ENCODE data around the gene FBXL20. TPM values are rescaled to one million over a fixed set of nuclear protein-coding genes. Genes with fewer than 3 reads are reported as not detected.

FBXL20 gene
- total and polyA plus RNA-seq, 10 of the 15 experiments (the other 5 are each of a cell fraction or from before 2014, with no cell fraction given) = 1.2 to 8.3 (median 4.4) TPM

GRCh38 chr17:39219647-39220154 is 181.7 kb downstream of the FBXL20 start:
- POLR2A ChIA-PET = no interaction called here
- FAIRE-seq (no peak), ATAC-seq (no peak), DNase-seq (ENCODE audit: low read depth, low spot score) (no peak)
- SMC1A ChIA-PET (ENCODE audit: uncharacterized antibody, unreplicated experiment) = interaction anchor here (1.6 kb wide), 1 partner anchor 12 kb away, joined by 5 read pairs; no protein-coding TSS in a partner anchor
- H3K4me2 ChIP-seq (ENCODE audit: control insufficient read depth, insufficient read depth) = no peak overlapping the region
- no peak overlapping the region for H2AFZ ChIP-seq (ENCODE audit: control insufficient read depth, low read depth, low read length)
- H3K4me3 ChIP-seq = no peak overlapping the region
- RAD21 ChIA-PET (ENCODE audit: unreplicated experiment) = interaction anchor here (1.2 kb wide), 1 partner anchor 25 kb away, joined by 3 read pairs; no protein-coding TSS in a partner anchor
- peaks cover 1 to 6% of the 10 kb centered on the region in 2 experiments; a peak in 3 of 4 replicates for H3K27me3 ChIP-seq (replicated peaks in 1 of 2; ENCODE audit: control insufficient read depth in 2 of 2, insufficient read depth in 2 of 2, low read length in 1 of 2)
- no peak overlapping the region for H3K9ac ChIP-seq (ENCODE audit: control insufficient read depth, insufficient read depth, low read length)
- no peaks in the 10 kb centered on the region for H3K36me3 ChIP-seq (ENCODE audit: control insufficient read depth in 2 of 2, insufficient read depth in 2 of 2, low read length in 1 of 2)
- intact Hi-C loops (cut with micrococcal nuclease; ENCODE audit: unreplicated experiment) (no loop called here), in situ Hi-C loops (cut with MboI) (no loop called here)
- H3K9me3 ChIP-seq (replicated peaks; ENCODE audit: control insufficient read depth, insufficient read depth, low read length) = no peaks in the 10 kb centered on the region
- H4K20me1 ChIP-seq (ENCODE audit: control insufficient read depth, insufficient read depth) = no peaks in the 10 kb centered on the region
- H3K27ac ChIP-seq (ENCODE audit: control insufficient read depth, insufficient read depth) = no peak overlapping the region
- CTCF ChIA-PET = interaction anchor here (0.7 to 1.4 kb wide), 3 partner anchors 13 to 23 kb away, joined by 3 to 7 read pairs (median 4); no protein-coding TSS in a partner anchor
- no TSS peak for BruUV-seq (replicated peaks)
- no peaks in the 10 kb centered on the region for H3K4me1 ChIP-seq (ENCODE audit: control insufficient read depth, insufficient read depth, low read length)
- no peaks in the 10 kb centered on the region for H3K79me2 ChIP-seq (ENCODE audit: control insufficient read depth, insufficient read depth, low read length)
- WGBS (ENCODE audit: insufficient coverage, insufficient replicate concordance, low lambda C conversion rate, missing lambda C conversion rate) = 25% methylated on average over 8 of the region's 8 CpGs
- TF ChIP-seq ZNF274 (IDR thresholded peaks at IDR 0.05; ENCODE audit: insufficient read depth, insufficient read length) (no peak), TCF7 (IDR thresholded peaks at IDR 0.05; ENCODE audit: borderline replicate concordance) (no peak), USF2 (IDR thresholded peaks at IDR 0.05; ENCODE audit: borderline replicate concordance, low read depth, low read length) (no peak), CBX3 (IDR thresholded peaks at IDR 0.05; ENCODE audit: borderline replicate concordance, low read depth) (no peak), USF1 (IDR thresholded peaks at IDR 0.05; ENCODE audit: borderline replicate concordance, extremely low read length, insufficient read depth, low read depth, low read length) (no peak), POLR2AphosphoS5 (IDR thresholded peaks at IDR 0.05; ENCODE audit: low read length) (no peak), EGR1 (IDR thresholded peaks at IDR 0.05; ENCODE audit: borderline replicate concordance in 1 of 2, low read depth in 2 of 2, low read length in 2 of 2) (no peak), NR2F1 (conservative IDR thresholded peaks at IDR 0.05) (no peak)
- TF ChIP-seq, protein P1, sequence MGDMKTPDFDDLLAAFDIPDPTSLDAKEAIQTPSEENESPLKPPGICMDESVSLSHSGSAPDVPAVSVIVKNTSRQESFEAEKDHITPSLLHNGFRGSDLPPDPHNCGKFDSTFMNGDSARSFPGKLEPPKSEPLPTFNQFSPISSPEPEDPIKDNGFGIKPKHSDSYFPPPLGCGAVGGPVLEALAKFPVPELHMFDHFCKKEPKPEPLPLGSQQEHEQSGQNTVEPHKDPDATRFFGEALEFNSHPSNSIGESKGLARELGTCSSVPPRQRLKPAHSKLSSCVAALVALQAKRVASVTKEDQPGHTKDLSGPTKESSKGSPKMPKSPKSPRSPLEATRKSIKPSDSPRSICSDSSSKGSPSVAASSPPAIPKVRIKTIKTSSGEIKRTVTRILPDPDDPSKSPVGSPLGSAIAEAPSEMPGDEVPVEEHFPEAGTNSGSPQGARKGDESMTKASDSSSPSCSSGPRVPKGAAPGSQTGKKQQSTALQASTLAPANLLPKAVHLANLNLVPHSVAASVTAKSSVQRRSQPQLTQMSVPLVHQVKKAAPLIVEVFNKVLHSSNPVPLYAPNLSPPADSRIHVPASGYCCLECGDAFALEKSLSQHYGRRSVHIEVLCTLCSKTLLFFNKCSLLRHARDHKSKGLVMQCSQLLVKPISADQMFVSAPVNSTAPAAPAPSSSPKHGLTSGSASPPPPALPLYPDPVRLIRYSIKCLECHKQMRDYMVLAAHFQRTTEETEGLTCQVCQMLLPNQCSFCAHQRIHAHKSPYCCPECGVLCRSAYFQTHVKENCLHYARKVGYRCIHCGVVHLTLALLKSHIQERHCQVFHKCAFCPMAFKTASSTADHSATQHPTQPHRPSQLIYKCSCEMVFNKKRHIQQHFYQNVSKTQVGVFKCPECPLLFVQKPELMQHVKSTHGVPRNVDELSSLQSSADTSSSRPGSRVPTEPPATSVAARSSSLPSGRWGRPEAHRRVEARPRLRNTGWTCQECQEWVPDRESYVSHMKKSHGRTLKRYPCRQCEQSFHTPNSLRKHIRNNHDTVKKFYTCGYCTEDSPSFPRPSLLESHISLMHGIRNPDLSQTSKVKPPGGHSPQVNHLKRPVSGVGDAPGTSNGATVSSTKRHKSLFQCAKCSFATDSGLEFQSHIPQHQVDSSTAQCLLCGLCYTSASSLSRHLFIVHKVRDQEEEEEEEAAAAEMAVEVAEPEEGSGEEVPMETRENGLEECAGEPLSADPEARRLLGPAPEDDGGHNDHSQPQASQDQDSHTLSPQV (IDR thresholded peaks at IDR 0.05) = no peak
- TF ChIP-seq, protein P2, sequence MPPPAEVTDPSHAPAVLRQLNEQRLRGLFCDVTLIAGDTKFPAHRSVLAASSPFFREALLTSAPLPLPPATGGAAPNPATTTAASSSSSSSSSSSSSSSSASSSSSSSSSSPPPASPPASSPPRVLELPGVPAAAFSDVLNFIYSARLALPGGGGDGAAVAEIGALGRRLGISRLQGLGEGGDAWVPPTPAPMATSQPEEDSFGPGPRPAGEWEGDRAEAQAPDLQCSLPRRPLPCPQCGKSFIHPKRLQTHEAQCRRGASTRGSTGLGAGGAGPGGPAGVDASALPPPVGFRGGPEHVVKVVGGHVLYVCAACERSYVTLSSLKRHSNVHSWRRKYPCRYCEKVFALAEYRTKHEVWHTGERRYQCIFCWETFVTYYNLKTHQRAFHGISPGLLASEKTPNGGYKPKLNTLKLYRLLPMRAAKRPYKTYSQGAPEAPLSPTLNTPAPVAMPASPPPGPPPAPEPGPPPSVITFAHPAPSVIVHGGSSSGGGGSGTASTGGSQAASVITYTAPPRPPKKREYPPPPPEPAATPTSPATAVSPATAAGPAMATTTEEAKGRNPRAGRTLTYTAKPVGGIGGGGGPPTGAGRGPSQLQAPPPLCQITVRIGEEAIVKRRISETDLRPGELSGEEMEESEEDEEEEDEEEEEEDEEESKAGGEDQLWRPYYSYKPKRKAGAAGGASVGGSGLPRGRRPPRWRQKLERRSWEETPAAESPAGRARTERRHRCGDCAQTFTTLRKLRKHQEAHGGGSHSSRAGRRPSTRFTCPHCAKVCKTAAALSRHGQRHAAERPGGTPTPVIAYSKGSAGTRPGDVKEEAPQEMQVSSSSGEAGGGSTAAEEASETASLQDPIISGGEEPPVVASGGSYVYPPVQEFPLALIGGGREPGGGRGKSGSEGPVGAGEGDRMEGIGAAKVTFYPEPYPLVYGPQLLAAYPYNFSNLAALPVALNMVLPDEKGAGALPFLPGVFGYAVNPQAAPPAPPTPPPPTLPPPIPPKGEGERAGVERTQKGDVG (CRISPR knock-in tag; IDR thresholded peaks at IDR 0.05) = no peak
- TF ChIP-seq, protein P3, sequence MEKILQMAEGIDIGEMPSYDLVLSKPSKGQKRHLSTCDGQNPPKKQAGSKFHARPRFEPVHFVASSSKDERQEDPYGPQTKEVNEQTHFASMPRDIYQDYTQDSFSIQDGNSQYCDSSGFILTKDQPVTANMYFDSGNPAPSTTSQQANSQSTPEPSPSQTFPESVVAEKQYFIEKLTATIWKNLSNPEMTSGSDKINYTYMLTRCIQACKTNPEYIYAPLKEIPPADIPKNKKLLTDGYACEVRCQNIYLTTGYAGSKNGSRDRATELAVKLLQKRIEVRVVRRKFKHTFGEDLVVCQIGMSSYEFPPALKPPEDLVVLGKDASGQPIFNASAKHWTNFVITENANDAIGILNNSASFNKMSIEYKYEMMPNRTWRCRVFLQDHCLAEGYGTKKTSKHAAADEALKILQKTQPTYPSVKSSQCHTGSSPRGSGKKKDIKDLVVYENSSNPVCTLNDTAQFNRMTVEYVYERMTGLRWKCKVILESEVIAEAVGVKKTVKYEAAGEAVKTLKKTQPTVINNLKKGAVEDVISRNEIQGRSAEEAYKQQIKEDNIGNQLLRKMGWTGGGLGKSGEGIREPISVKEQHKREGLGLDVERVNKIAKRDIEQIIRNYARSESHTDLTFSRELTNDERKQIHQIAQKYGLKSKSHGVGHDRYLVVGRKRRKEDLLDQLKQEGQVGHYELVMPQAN (conservative IDR thresholded peaks at IDR 0.05) = no peak

All from GM12878 (cell line).